PC-3 (cell line): Measurements from ENCODE around the gene PITPNB. TPM values are rescaled to one million over a fixed set of nuclear protein-coding genes. Genes with fewer than 3 reads are reported as not detected.

Source experiments
- ATAC-seq: fragments of 200-7000 bp; cut with Tn5 transposase; 2 replicates; pipeline ENCODE4 v1.9.1; 2020; ENCODE audit warnings: mild to moderate bottlenecking, moderate library complexity
- BruUV-seq: library from RNA; stranded (reverse); fragments of 400-500 nt; replicated peaks from 2 replicates; lab custom pipeline; 2021; lab: Mats Ljungman, UMichigan
- CTCF ChIA-PET: fragments of 300-600 bp; sonication (Branson Sonifier 250); formaldehyde crosslinking; loops from one replicate; lab custom pipeline; 2022; ENCODE audit warnings: antibody characterized with exemption; lab: Charles Lee
- POLR2A ChIA-PET: fragments of 300-600 bp; sonication (Branson Sonifier 250); formaldehyde crosslinking; loops from one replicate; lab custom pipeline; 2022; ENCODE audit warnings: antibody characterized with exemption; ENCODE audit not compliant: unreplicated experiment; lab: Charles Lee
- DNase-seq: peaks from one replicate; pipeline ENCODE4 v3.0.0-alpha.2; 2015
- H2AFZ ChIP-seq: fragments of 300-600 bp; sonication (generic); 2 replicates; pipeline ENCODE4 v1.6.0; 2016; ENCODE audit warnings: antibody characterized with exemption, low read length
- H3F3A ChIP-seq: fragments of 300-600 bp; sonication (generic); one replicate; pipeline ENCODE4 v1.6.0; 2017; ENCODE audit warnings: antibody characterized with exemption, low read length, control low read depth, mild to moderate bottlenecking; ENCODE audit not compliant: unreplicated experiment
- H3K27ac ChIP-seq: fragments of 300-600 bp; sonication (generic); 2 replicates; pipeline ENCODE4 v1.5.1; 2016; ENCODE audit warnings: mild to moderate bottlenecking, low read length
- H3K27me3 ChIP-seq: fragments of 300-600 bp; sonication (generic); 2 replicates; pipeline ENCODE4 v1.6.1; 2016; ENCODE audit warnings: low read length, mixed read lengths
- H3K36me3 ChIP-seq: fragments of 300-600 bp; sonication (generic); 2 replicates; pipeline ENCODE4 v1.6.1; 2016; ENCODE audit warnings: low read depth, mixed run types, low read length, mixed read lengths
- H3K4me1 ChIP-seq: fragments of 300-600 bp; sonication (generic); 2 replicates; pipeline ENCODE4 v1.5.1; 2016; ENCODE audit warnings: low read length; ENCODE audit not compliant: insufficient read depth
- H3K4me2 ChIP-seq: fragments of 300-600 bp; sonication (generic); 2 replicates; pipeline ENCODE4 v1.6.0; 2016; ENCODE audit warnings: low read length
- H3K4me3 ChIP-seq: fragments of 300-600 bp; sonication (generic); 2 replicates; pipeline ENCODE4 v1.5.1; 2016; ENCODE audit warnings: mild to moderate bottlenecking, low read length, mixed read lengths
- H3K79me2 ChIP-seq: fragments of 300-600 bp; sonication (generic); 2 replicates; pipeline ENCODE4 v1.6.1; 2017; ENCODE audit warnings: low read length, mixed read lengths
- H3K9ac ChIP-seq: fragments of 300-600 bp; sonication (generic); 2 replicates; pipeline ENCODE4 v1.6.0; 2016; ENCODE audit warnings: mild to moderate bottlenecking, low read length
- H3K9me2 ChIP-seq: fragments of 300-600 bp; sonication (generic); replicated peaks from 2 replicates; pipeline ENCODE4 v1.6.1; 2016; ENCODE audit warnings: mixed run types, low read length, mixed read lengths
- H3K9me3 ChIP-seq: fragments of 300-600 bp; sonication (generic); 2 replicates; pipeline ENCODE4 v1.6.1; 2016; ENCODE audit warnings: low read length, mixed read lengths
- H4K20me1 ChIP-seq: fragments of 300-600 bp; sonication (generic); 2 replicates; pipeline ENCODE4 v1.6.1; 2016; ENCODE audit warnings: low read length, mixed read lengths
- CTCF ChIP-seq: fragments of 300-600 bp; sonication (generic); conservative IDR thresholded peaks from 2 replicates; pipeline ENCODE4 v1.5.1; 2017; ENCODE audit warnings: antibody characterized with exemption, low read depth, mild to moderate bottlenecking, low read length
- EZH2 ChIP-seq: fragments of 300-600 bp; sonication (generic); IDR thresholded peaks from one replicate; pipeline ENCODE4 v1.6.1; 2017; ENCODE audit warnings: antibody characterized with exemption, mild to moderate bottlenecking, low read length; ENCODE audit not compliant: unreplicated experiment
- EZH2phosphoT487 ChIP-seq: fragments of 300-600 bp; sonication (generic); IDR thresholded peaks from 2 replicates; pipeline ENCODE4 v1.6.1; 2018; ENCODE audit warnings: mild to moderate bottlenecking, antibody characterized with exemption, low read length, borderline replicate concordance
- intact Hi-C: fragments of 100-400 bp; cut with micrococcal nuclease; formaldehyde crosslinking; loops from 2 replicates; pipeline ENCODE4 v1.9.0; 2023
- total RNA-seq: library from RNA; depleted of rRNA; stranded (reverse); fragments of >200 nt; gene quantifications from 2 replicates; pipeline ENCODE4 v1.2.3, GENCODE V29; 2014

PITPNB gene
- total RNA-seq, 1 experiment from 2014 or later = 15.3 TPM

GRCh38 chr22:27934069-27934468 lies 15.0 kb upstream of the PITPNB start:
- H3F3A ChIP-seq = no peaks in the 10 kb centered on the region
- CTCF ChIA-PET = no interaction called here
- intact Hi-C loops = no loop called here
- H4K20me1 ChIP-seq = no peaks in the 10 kb centered on the region
- BruUV-seq = no TSS peak
- H3K27me3 ChIP-seq = no peaks in the 10 kb centered on the region
- ATAC-seq (no peak), DNase-seq (no peak)
- no peak overlapping the region for H3K9ac ChIP-seq
- H3K79me2 ChIP-seq = no peaks in the 10 kb centered on the region
- no peak overlapping the region for H3K4me2 ChIP-seq
- H3K9me3 ChIP-seq = no peaks in the 10 kb centered on the region
- no peaks in the 10 kb centered on the region for H3K36me3 ChIP-seq
- no peak overlapping the region for H2AFZ ChIP-seq
- no peak overlapping the region for H3K27ac ChIP-seq
- no peak overlapping the region for H3K4me3 ChIP-seq
- POLR2A ChIA-PET = no interaction called here
- TF ChIP-seq CTCF = no peak
- TF ChIP-seq EZH2 = no peak
- TF ChIP-seq EZH2phosphoT487 = no peak
- no peaks in the 10 kb centered on the region for H3K9me2 ChIP-seq
- H3K4me1 ChIP-seq = no peaks in the 10 kb centered on the region

- no peaks in the 10 kb centered on the region for H3F3A ChIP-seq
- BruUV-seq = no TSS peak
- no peak overlapping the region for H2AFZ ChIP-seq
- no peak overlapping the region for H3K4me2 ChIP-seq
- no peaks in the 10 kb centered on the region for H3K9me2 ChIP-seq
- intact Hi-C loops = no loop called here
- no peaks in the 10 kb centered on the region for H3K79me2 ChIP-seq
- H3K27me3 ChIP-seq = no peaks in the 10 kb centered on the region
- DNase-seq (no peak), ATAC-seq (no peak)
- H3K4me3 ChIP-seq = no peak overlapping the region
- CTCF ChIA-PET = no interaction called here
- no peak for TF ChIP-seq EZH2phosphoT487
- no peak overlapping the region for H3K27ac ChIP-seq
- no peak overlapping the region for H3K9ac ChIP-seq
- POLR2A ChIA-PET = no interaction called here
- no peaks in the 10 kb centered on the region for H4K20me1 ChIP-seq
- H3K4me1 ChIP-seq = no peaks in the 10 kb centered on the region
- no peaks in the 10 kb centered on the region for H3K9me3 ChIP-seq
- no peaks in the 10 kb centered on the region for H3K36me3 ChIP-seq
These were observed 14.3 kb upstream of the PITPNB start for GRCh38 chr22:27933186-27933983.

GRCh38 chr22:27930331-27931060 lies 11.4 kb upstream of the PITPNB start:
- H3K4me1 ChIP-seq = no peaks in the 10 kb centered on the region
- no peaks in the 10 kb centered on the region for H3F3A ChIP-seq
- ChIA-PET POLR2A (no interaction called here), CTCF (no interaction called here)
- no TSS peak for BruUV-seq
- no peak overlapping the region for H3K4me3 ChIP-seq
- no peak for ATAC-seq
- H3K27me3 ChIP-seq = no peaks in the 10 kb centered on the region
- H4K20me1 ChIP-seq = no peaks in the 10 kb centered on the region
- H3K79me2 ChIP-seq = no peaks in the 10 kb centered on the region
- no peak overlapping the region for H3K9ac ChIP-seq
- intact Hi-C loops = no loop called here
- no peak overlapping the region for H3K27ac ChIP-seq
- H3K9me3 ChIP-seq = no peaks in the 10 kb centered on the region
- TF ChIP-seq EZH2 (no peak), CTCF (no peak), EZH2phosphoT487 (no peak)
- no peak for DNase-seq
- no peaks in the 10 kb centered on the region for H3K9me2 ChIP-seq
- H3K4me2 ChIP-seq = no peak overlapping the region
- H3K36me3 ChIP-seq = no peaks in the 10 kb centered on the region
- H2AFZ ChIP-seq = no peak overlapping the region
